GM19395 (cell line): ENCODE data around the gene LGR4.

Experiments
- ATAC-seq: cut with Tn5 transposase; IDR thresholded peaks from one replicate; pipeline ENCODE4 v1.9.1; 2021; ENCODE audit warnings: mild to moderate bottlenecking, moderate library complexity; ENCODE audit not compliant: unreplicated experiment

Gene LGR4

GRCh38 chr11:27383645-27384044 is 88.9 kb downstream of the LGR4 start:
- no peak for ATAC-seq

- peak; percentile 70 for ATAC-seq
Observed at GRCh38 chr11:27381238-27381666, 91.3 kb downstream of the LGR4 start.

DNA sequence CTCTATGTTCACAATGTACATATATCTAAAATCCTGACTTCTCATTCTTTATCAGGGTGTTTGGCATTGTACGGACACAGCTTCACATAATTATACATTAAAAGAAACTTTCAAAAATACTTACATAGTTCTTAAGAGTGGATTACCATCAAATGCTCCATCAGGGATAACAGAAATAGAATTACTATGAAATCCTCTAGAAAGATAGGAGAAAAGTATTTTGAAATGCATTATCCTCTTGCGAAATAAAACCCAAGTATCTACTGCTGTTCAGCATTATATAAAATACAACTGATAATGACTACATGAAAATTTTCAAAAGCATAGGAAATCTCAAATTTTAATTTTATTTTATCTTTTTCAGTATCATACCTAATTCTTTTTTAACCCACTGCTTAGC is 91.8 kb downstream of the LGR4 start:
- ATAC-seq: no peak

GRCh38 chr11:27379449-27379848 is 93.1 kb downstream of the LGR4 start:
- no peak for ATAC-seq

DNA sequence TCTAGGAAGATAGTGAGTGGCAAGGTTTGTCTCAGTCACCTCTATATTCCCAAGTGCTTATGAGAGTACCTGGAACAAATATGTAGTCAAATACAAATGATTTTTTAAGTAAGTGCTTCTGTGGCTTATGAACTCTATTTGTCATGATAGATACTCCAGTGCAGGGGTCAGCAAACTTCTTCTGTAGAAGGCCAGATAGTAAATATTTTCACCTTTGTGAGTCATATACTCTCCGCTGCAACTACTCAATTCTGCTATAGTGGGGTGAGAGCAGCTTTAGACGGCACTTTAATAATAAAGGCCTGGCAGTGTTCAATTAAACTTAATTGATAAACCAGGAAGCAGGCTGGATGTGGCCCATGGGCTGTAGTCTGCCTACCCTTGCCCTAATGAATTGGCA is 97.2 kb downstream of the LGR4 start:
- no peak for ATAC-seq

- no peak for ATAC-seq
Observed at GRCh38 chr11:27373856-27374602, 98.6 kb downstream of the LGR4 start.

DNA sequence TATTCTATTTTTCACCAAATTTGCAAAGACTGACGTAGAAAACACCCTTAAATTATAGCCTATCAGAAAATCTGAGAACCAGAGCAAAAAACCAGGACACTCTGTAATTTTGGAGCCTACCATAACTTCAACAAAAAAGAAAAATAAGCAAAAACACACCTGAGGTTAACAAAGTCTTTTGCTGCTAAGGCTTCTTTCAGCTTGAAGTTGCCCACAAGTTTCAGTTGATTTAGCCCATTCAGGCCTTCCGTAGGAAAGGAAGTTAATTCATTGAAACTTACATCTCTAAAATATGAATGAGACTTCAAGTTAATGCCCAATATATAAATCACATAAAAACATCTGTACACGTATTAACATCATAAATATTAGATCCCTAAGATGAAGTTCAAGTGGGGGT is 99.2 kb downstream of the LGR4 start:
- ATAC-seq: no peak

GRCh38 chr11:27372164-27372563 is 100.4 kb downstream of the LGR4 start:
- no peak for ATAC-seq

GRCh38 chr11:27371489-27371888 is 101.1 kb downstream of the LGR4 start:
- ATAC-seq: no peak

DNA sequence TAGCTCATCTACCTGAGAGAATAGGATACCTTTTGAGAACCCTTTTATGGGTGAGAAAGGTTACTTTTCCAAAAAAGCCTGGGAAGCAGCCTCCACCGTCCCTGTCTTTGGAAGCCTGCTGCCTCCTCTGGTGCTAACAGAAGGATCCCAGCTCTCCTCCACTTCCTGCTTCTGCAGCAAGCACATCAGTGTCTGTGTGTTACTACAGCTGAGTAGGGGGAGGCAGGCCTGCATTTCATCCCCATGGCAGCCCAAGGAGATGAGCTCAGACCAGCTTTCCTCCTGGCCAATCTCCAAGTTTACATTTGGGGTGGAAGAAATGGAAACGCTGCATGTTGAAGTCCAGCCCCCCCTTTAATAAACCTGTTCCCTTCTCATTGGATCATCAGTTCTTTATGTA is 102.2 kb downstream of the LGR4 start:
- ATAC-seq: no peak

- no peak for ATAC-seq
Observed at GRCh38 chr11:27367881-27368280, 104.7 kb downstream of the LGR4 start.

GRCh38 chr11:27363576-27364117 is 108.9 kb downstream of the LGR4 start:
- peak; percentile 5 for ATAC-seq

GRCh38 chr11:27362749-27363575 is 109.6 kb downstream of the LGR4 start, which contains the start of gene CCDC34:
CCDC34 (minus strand) TSS chr11:27363215; CDS start chr11:27363194, 21 bp downstream.
- ATAC-seq: peak; percentile 98

DNA sequence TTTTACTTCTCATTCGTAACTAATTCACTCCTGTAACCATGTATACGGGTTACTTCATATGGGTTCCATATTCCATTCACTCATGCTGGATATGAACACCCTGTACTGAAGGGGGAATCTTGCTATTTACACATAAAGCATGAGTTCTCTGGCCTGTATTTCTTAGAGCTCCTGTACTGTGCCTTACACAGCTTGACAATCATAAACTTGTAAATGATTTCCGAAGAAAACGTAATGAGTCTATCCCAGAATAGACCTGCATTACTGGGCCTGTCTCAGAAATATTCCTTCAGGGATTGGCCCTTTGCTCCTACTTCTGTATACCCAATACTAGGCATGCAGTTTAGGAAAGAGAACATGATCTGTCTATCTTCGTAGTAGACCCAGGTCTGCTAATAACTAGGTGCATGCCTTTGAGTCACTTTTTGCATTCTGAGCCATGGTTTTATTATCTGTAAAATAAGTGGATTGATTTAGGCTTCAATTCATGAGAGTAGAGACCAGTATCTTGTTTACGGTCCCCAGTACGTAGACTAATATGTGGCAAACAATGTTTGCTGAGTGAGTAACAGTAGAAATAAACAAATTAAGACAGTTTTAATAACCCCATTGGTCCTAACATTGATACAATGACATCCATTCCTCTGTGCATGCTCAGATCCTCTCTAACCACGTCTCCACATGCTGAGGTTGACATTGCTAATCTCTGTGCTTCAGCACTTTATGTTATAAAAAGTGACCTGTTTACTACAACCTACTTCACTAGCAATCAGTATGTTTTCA is 110.8 kb downstream of the LGR4 start:
- no peak for ATAC-seq

- no peak for ATAC-seq
Observed at GRCh38 chr11:27358296-27358695, 114.3 kb downstream of the LGR4 start.

- ATAC-seq: no peak
Observed at GRCh38 chr11:27357250-27357649, 115.3 kb downstream of the LGR4 start.

DNA sequence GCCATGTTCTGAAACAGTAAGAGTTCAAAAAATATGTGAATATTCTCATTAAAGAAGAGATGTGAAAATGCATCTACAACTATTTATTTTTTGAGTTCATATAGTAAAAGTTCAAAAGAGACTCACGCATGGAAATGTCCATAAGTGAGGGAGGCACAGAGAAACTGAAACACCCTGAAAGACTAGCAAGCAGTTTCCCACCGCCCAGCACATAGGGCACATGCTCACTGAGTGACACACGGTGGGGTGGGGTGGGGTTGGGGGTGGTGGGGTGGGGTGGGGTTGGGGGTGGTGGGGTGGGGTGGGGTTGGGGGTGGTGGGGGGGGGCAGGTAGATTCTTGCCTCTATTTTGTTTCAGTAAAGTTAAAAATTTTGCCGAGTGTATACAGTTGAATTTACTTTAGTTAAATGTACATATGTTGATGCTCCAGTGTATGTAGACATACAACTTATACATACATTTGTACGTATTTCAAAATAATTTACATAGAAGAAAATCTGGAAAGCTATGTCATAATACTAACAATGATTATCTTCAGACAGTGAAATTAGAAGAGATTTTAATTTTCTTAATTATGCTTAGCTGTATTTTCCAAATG is 115.9 kb downstream of the LGR4 start:
- no peak for ATAC-seq

DNA sequence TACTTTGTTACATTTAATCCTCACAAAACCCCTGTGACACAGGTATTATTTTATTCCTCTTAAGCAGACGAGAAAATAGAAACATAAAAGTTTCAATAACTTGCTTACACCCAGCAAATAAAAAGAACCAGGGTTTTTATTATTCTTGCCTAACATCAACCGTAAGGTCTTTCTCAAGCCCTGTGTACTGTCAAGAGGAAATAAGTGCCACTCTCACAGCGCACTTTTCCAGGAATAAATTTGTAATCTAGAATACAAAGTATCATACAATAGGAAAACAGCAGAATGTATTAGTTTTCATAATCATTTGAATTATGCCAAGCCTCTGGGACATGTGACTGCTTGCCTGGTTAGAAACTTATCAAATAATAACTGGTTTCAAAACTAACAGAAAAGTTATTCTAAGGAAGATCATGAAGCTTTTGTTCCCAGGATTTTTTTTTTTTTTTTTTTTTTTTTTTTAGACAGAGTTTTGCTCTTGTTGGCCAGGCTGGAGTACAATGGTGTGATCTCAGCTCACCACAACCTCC is 117.0 kb downstream of the LGR4 start:
- ATAC-seq: no peak

- ATAC-seq: no peak
Observed at GRCh38 chr11:27354359-27354965, 118.1 kb downstream of the LGR4 start.
